HG03097 (cell line): Measurements from ENCODE around the gene TNFRSF6B.

ENCODE experiments used
- ATAC-seq: cut with Tn5 transposase; IDR thresholded peaks from one replicate; pipeline ENCODE4 v1.9.1; 2021; ENCODE audit not compliant: unreplicated experiment, low FRiP score

The TNFRSF6B gene

GRCh38 chr20:63745424-63745805, 49.0 kb downstream of the TNFRSF6B start:
- no peak for ATAC-seq

DNA sequence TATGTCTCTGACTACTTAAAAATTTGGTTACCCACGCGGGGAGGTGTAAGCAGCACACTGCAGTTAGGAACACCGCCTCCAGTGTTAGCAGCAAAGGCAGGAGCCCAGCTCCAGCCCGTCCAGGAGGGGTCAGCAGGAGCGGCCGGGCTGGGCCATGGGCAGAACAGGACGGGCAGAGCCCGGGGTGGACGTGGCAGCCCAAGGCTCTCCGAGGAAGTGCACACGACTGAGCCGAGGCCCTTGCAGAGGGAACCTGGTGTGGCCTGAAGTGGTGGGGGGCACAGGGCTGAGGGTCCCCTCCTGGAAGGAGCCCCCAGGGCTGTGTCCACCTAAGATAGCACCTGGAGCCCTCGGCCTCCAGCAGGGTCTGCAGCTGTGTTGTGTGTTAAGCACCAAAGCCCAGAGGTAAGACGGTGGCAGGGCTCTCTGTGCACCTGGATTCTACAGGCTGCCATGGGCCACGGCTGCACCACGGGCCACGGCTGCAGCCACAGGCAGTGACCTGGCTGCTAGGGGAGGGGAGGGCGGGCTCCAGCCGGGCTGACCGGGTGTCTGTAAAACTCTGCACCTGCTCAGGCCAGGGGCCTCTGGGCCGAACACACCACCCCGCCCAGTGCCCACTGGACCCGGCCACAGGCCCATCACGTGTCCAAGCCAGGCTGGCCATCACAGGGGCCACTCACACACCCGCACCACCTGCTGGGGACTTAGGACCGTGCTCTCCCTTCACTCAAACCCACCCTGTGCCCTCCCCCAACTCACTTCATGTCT, 49.7 kb downstream of the TNFRSF6B start:
- no peak for ATAC-seq

DNA sequence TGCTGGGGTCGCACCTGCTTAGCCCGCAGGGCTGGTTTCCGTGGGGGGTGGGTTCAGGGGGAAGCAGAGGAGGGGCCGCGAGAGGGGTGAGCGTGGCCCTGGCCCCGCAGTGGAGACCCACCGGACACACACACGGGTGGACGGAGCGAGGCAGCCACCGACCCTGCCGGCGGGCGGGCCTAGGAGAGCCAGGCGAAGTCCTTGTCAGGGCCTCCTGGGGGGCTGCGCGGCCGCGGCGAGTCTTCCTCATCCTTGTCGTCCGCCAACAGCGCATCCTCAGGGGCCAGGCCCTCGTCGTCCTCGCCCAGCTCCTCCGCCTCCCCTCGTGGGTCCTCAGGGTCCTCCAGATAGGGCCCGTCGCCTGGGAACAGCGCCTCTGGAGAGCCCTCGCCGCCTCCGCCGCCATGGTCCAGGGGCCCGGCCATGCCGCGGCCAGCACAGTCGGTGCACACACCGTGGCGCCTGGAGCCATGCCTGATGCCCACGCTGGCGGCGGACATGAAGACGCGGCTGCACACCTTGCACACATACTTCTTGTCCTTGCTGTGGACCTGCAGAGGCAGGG, 50.4 kb downstream of the TNFRSF6B start:
- ATAC-seq: no peak

- ATAC-seq: no peak
Observed at GRCh38 chr20:63747622-63748069, 51.2 kb downstream of the TNFRSF6B start.
